GM18517 (cell line): Measurements from ENCODE around the gene NMRK1.

ENCODE experiments used
- ATAC-seq: cut with Tn5 transposase; IDR thresholded peaks from one replicate; pipeline ENCODE4 v1.9.1; 2021; ENCODE audit warnings: mild to moderate bottlenecking, moderate library complexity; ENCODE audit not compliant: unreplicated experiment

Gene NMRK1

GRCh38 chr9:75102177-75102790 is 14.3 kb upstream of the NMRK1 start:
- no peak for ATAC-seq

DNA sequence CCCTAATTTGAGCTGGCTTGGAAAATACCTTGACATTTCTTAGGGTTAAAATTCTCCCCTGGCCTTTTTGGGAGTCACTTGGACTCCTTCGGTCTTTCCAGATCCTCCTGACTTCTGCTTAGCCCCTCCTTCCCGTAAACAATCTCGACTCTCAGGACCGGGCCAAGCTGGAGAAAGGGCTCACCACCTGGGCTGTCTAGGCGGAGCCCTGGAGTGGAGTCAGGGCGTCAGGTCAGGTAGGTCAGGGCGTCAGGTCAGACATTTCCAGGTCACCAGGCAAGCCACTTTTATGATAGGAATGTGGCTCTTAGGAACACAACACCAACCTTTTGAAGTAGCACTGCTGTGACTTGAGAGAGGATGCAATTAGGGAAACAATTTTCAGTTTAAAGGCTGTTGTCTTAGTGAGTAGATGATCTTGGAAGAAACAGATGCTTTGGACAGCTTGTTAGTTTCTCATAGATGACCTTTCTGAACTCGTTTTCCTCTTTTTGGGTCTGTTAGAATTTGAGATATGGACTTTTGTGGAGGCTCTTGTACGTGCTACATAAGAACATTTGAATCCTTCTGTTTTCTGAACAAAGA is 13.1 kb upstream of the NMRK1 start:
- ATAC-seq: no peak

GRCh38 chr9:75096796-75097195 is 8.8 kb upstream of the NMRK1 start:
- no peak for ATAC-seq

DNA sequence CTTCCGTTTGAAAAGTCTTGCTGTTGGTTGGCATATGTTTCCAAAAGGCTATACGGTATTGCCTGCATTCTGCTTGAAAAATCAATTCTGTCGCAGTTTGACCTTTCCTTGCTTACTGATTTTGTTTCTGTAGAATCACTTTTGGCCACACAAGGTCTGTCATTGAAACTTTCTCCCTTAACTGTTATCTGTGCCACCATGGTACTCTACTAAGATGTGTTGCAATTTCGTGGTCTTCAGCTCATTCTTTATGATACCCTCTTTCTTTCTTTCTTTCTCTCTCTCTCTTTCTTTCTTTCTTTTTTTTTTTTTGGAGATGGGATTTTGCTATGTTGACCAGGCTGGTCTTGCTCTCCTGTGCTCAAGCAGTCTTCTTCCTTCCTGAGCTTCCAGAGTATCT is 4.8 kb upstream of the NMRK1 start:
- no peak for ATAC-seq

DNA sequence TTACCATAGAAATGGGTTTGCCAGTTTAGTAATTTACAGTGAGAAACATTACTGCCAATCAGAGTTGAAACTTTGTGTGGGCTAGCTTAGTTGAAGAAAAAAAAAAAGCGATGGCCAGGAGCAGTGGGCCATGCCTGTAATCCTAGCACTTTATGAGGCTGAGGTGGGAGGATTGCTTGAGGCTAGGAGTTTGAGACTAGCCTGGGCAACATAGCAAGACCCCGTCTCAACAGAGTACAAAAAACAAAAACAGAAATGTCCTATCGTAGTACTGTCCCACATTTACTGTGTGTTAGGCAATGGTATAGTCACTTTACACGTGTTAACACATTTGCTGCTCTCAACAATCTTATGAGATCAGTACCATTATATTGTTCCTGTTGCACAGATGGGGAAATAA is 2.6 kb upstream of the NMRK1 start:
- no peak for ATAC-seq

- no peak for ATAC-seq
Observed at GRCh38 chr9:75089373-75089766, 1.4 kb upstream of the NMRK1 start.

GRCh38 chr9:75088646-75089372 is 854 bp upstream of the NMRK1 start:
- ATAC-seq: peak; percentile 41

GRCh38 chr9:75087289-75087823 is 599 bp downstream of the NMRK1 start:
- peak; percentile 36 for ATAC-seq

DNA sequence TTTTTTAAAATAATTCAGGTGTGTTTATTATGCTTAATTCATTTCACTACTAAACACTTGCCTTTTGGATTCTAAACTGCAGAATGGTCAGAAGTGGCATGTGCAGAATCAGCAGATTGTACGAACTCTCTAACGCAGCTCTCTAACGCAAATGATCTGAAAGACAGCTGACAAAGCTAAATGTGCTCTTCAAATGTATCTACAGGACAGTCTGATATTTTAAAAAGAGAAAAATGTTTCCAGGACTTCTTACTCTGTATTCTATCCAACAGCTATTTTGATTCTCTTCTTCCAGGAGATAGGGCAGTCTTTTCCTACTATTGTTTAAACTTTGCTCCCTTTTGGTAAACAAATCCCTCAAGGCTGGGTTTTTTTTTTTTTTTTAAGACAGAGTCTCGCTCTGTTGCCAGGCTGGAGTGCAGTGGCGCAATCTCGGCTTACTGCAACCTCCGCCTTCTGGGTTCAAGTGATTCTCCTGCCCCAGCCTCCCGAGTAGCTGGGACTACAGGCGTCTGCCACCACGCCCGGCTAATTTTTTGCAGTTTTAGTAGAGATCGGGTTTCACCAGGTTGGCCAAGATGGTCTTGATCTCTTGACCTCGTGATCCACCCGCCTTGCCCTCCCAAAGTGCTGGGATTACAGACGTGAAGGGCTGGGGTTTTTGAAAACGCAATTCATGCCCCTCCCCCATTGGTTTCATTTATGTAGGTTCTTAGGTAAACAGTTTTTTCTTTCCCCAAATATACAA is 1.2 kb downstream of the NMRK1 start:
- ATAC-seq: no peak

- no peak for ATAC-seq
Observed at GRCh38 chr9:75085640-75086039, 2.3 kb downstream of the NMRK1 start.

DNA sequence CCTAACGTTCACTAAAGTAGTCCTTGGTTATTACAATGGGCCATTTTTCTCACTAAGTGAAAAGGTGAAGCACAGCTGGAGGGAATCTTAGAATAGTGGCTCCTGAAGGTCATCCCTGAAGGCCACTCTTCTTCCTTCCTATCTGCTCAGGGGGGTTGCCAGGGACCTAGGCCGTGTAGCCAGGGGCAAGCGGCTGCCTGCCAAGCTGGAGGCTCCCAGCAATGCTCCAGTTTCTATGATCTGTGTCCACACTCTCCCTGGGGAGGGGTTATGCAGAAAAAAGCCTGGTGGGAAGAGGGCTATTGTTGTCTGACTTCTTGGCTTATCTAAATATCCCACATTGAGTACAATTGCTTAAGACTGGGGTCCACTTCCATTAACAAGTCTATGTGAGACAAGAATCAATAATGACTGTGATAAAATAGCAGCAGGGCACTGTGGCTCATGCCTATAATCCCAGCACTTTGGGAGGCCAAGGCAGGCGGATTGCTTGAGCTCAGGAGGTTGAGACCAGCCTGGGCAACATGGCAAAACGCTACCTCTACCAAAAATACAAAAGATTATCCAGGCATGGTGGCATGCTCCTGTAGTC is 3.8 kb downstream of the NMRK1 start:
- no peak for ATAC-seq

GRCh38 chr9:75083188-75083970 is 4.6 kb downstream of the NMRK1 start:
- ATAC-seq: no peak

- no peak for ATAC-seq
Observed at GRCh38 chr9:75081632-75082031, 6.3 kb downstream of the NMRK1 start.

GRCh38 chr9:75072895-75073294 is 15.1 kb downstream of the NMRK1 start:
- ATAC-seq: no peak

DNA sequence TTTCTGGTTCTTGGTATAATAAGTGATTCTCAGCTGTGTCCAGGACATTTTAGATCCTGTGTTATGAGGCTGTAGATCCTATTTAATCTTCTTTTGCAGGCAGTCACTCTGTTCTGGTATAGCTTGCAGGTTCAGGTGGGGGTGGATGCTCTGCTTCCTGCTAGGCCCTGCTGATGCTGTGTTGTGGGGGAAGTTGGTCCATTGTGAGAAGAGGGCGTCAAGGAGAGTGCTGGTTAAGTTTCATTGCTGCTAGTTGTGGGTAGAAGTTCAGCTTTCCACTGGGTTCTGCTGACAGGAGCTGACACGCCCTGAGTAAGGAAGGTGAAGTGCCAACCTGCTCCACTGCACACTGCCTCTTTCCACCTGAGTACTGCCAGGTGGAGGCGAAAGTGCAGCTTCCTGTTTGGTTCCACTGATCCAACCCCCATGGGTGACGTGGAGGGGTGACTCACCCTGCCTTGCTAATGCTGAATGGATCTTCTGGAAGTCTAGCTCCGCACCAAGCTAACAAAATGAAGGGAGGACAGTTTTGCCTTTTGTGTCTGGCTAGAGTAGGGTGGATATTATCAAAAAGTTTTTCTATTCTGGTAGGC is 16.3 kb downstream of the NMRK1 start:
- no peak for ATAC-seq

GRCh38 chr9:75069171-75069570 is 18.8 kb downstream of the NMRK1 start:
- ATAC-seq: no peak

GRCh38 chr9:75067894-75068293 is 20.1 kb downstream of the NMRK1 start:
- no peak for ATAC-seq

- no peak for ATAC-seq
Observed at GRCh38 chr9:75065510-75065909, 22.4 kb downstream of the NMRK1 start.

DNA sequence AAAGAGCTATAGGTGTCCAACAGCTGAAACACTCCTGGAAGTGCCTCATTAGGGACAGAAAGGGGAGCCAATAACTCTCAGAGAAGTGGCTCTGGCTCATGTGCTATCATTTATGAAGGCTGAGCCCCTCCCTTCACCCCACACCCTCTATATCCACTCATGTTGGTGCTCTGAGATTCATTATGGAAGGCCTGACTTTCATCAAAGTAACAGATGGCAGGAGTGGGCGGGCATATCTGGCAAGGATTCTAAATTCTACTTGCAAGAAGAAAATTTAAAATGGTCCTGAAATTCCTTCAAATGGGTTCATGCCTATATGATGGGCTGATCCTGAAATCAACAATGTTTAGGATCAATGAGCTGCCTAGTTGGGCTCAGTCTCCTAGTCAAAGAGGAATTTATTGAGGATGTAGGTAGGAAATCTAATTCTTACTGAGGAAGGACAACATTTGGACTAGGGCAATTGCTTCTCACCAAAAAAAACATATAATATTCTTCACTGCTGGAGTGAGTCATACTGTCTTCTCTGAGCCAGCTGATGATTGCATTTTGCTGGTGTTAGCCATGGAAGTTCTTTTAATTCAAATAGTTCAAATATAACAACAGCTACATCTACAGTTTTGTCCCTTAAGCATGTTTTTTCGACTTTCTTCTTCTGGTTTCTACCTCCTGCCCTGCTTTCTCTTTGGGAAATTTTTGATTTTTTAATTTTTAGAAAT is 23.5 kb downstream of the NMRK1 start:
- no peak for ATAC-seq
